ENCODE results near the gene SCTR.

The SCTR gene

GRCh38 chr2:119461811-119462210 is 62.5 kb downstream of the SCTR start:
- no peak for ATAC-seq
- TF ChIP-seq ZNF565 (CRISPR knock-in tag; conservative IDR thresholded peaks at IDR 0.05; ENCODE audit: low read depth) (no peak), ZC3H10 (CRISPR knock-in tag; IDR thresholded peaks at IDR 0.05) (no peak), PPARA (CRISPR knock-in tag; IDR thresholded peaks at IDR 0.05; ENCODE audit: borderline replicate concordance) (no peak), ZNF70 (CRISPR knock-in tag; IDR thresholded peaks at IDR 0.05) (no peak), OSR1 (CRISPR knock-in tag; IDR thresholded peaks at IDR 0.05) (no peak)
- TF ChIP-seq, protein P1, sequence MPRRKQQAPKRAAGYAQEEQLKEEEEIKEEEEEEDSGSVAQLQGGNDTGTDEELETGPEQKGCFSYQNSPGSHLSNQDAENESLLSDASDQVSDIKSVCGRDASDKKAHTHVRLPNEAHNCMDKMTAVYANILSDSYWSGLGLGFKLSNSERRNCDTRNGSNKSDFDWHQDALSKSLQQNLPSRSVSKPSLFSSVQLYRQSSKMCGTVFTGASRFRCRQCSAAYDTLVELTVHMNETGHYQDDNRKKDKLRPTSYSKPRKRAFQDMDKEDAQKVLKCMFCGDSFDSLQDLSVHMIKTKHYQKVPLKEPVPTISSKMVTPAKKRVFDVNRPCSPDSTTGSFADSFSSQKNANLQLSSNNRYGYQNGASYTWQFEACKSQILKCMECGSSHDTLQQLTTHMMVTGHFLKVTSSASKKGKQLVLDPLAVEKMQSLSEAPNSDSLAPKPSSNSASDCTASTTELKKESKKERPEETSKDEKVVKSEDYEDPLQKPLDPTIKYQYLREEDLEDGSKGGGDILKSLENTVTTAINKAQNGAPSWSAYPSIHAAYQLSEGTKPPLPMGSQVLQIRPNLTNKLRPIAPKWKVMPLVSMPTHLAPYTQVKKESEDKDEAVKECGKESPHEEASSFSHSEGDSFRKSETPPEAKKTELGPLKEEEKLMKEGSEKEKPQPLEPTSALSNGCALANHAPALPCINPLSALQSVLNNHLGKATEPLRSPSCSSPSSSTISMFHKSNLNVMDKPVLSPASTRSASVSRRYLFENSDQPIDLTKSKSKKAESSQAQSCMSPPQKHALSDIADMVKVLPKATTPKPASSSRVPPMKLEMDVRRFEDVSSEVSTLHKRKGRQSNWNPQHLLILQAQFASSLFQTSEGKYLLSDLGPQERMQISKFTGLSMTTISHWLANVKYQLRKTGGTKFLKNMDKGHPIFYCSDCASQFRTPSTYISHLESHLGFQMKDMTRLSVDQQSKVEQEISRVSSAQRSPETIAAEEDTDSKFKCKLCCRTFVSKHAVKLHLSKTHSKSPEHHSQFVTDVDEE (CRISPR knock-in tag; IDR thresholded peaks at IDR 0.05): no peak

- TF ChIP-seq RARB (CRISPR knock-in tag; IDR thresholded peaks at IDR 0.05) (no peak), TCF4 (CRISPR knock-in tag; IDR thresholded peaks at IDR 0.05; ENCODE audit: borderline replicate concordance) (no peak), GLIS3 (CRISPR knock-in tag; IDR thresholded peaks at IDR 0.05) (no peak), ZNF8 (CRISPR knock-in tag; IDR thresholded peaks at IDR 0.05) (no peak), PPARA (CRISPR knock-in tag; IDR thresholded peaks at IDR 0.05; ENCODE audit: borderline replicate concordance) (no peak), OSR1 (CRISPR knock-in tag; IDR thresholded peaks at IDR 0.05) (no peak), SNAI2 (CRISPR knock-in tag; IDR thresholded peaks at IDR 0.05) (no peak), ZNF70 (CRISPR knock-in tag; IDR thresholded peaks at IDR 0.05) (no peak)
- TF ChIP-seq, protein P2, sequence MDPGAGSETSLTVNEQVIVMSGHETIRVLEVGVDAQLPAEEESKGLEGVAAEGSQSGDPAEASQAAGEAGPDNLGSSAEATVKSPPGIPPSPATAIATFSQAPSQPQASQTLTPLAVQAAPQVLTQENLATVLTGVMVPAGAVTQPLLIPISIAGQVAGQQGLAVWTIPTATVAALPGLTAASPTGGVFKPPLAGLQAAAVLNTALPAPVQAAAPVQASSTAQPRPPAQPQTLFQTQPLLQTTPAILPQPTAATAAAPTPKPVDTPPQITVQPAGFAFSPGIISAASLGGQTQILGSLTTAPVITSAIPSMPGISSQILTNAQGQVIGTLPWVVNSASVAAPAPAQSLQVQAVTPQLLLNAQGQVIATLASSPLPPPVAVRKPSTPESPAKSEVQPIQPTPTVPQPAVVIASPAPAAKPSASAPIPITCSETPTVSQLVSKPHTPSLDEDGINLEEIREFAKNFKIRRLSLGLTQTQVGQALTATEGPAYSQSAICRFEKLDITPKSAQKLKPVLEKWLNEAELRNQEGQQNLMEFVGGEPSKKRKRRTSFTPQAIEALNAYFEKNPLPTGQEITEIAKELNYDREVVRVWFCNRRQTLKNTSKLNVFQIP (CRISPR knock-in tag; IDR thresholded peaks at IDR 0.05; ENCODE audit: borderline replicate concordance, low read depth): no peak
- ATAC-seq: no peak
Observed at GRCh38 chr2:119460076-119460475, 64.2 kb downstream of the SCTR start.

DNA sequence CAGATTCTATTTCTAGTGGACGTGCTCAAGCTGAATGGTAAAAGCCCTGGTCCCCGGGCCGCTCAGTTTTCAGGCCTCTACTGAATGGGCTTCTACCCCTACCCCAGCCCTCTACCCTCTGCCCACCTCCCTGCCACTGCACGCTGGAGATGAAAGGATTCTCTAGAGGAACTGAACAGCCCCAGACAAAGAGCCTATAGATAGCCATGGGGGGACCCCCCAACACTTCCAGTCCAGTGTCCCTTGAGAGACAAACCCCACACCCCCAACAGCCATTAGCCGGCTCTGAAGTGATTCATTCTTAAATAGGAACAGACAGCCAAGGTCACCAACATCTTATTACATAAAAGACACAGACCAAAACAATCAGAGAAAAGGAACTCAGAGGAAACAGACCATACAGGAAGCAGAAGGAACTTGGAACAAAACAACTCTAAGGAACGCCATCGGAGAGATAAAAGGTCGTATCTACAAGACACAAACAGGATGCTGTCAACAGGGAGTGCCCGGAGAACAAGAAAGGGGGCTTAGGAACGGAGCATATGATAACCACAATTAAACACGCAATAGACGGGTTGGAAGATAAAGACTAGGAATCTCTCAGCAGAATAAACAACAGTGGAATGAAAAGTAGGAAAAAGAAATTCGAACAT is 69.1 kb downstream of the SCTR start:
- TF ChIP-seq ZC3H10 (CRISPR knock-in tag; IDR thresholded peaks at IDR 0.05) (no peak), ZNF8 (CRISPR knock-in tag; IDR thresholded peaks at IDR 0.05) (no peak), ZNF565 (CRISPR knock-in tag; conservative IDR thresholded peaks at IDR 0.05; ENCODE audit: low read depth) (no peak), CSDC2 (CRISPR knock-in tag; IDR thresholded peaks at IDR 0.05) (no peak), ARNTL (CRISPR knock-in tag; IDR thresholded peaks at IDR 0.05; ENCODE audit: borderline replicate concordance, low read depth) (no peak), PPARA (CRISPR knock-in tag; IDR thresholded peaks at IDR 0.05; ENCODE audit: borderline replicate concordance) (no peak), OSR1 (CRISPR knock-in tag; IDR thresholded peaks at IDR 0.05) (no peak), ISL1 (CRISPR knock-in tag; IDR thresholded peaks at IDR 0.05) (no peak), BACH2 (CRISPR knock-in tag; IDR thresholded peaks at IDR 0.05; ENCODE audit: borderline replicate concordance) (no peak), SNAI2 (CRISPR knock-in tag; IDR thresholded peaks at IDR 0.05) (no peak), ZFP3 (CRISPR knock-in tag; IDR thresholded peaks at IDR 0.05) (no peak), ZFP30 (CRISPR knock-in tag; IDR thresholded peaks at IDR 0.05) (no peak), TCF4 (CRISPR knock-in tag; IDR thresholded peaks at IDR 0.05; ENCODE audit: borderline replicate concordance) (no peak), TOX (CRISPR knock-in tag; IDR thresholded peaks at IDR 0.05; ENCODE audit: borderline replicate concordance) (no peak), ZNF70 (CRISPR knock-in tag; IDR thresholded peaks at IDR 0.05) (no peak), GLIS3 (CRISPR knock-in tag; IDR thresholded peaks at IDR 0.05) (no peak)
- TF ChIP-seq, protein P3, sequence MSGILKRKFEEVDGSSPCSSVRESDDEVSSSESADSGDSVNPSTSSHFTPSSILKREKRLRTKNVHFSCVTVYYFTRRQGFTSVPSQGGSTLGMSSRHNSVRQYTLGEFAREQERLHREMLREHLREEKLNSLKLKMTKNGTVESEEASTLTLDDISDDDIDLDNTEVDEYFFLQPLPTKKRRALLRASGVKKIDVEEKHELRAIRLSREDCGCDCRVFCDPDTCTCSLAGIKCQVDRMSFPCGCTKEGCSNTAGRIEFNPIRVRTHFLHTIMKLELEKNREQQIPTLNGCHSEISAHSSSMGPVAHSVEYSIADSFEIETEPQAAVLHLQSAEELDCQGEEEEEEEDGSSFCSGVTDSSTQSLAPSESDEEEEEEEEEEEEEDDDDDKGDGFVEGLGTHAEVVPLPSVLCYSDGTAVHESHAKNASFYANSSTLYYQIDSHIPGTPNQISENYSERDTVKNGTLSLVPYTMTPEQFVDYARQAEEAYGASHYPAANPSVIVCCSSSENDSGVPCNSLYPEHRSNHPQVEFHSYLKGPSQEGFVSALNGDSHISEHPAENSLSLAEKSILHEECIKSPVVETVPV (CRISPR knock-in tag; IDR thresholded peaks at IDR 0.05): no peak
- TF ChIP-seq, protein P4, sequence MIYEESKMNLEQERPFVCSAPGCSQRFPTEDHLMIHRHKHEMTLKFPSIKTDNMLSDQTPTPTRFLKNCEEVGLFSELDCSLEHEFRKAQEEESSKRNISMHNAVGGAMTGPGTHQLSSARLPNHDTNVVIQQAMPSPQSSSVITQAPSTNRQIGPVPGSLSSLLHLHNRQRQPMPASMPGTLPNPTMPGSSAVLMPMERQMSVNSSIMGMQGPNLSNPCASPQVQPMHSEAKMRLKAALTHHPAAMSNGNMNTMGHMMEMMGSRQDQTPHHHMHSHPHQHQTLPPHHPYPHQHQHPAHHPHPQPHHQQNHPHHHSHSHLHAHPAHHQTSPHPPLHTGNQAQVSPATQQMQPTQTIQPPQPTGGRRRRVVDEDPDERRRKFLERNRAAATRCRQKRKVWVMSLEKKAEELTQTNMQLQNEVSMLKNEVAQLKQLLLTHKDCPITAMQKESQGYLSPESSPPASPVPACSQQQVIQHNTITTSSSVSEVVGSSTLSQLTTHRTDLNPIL (CRISPR knock-in tag; IDR thresholded peaks at IDR 0.05; ENCODE audit: low read depth): no peak
- TF ChIP-seq, protein P1 (CRISPR knock-in tag; IDR thresholded peaks at IDR 0.05): no peak
- TF ChIP-seq, protein P5, sequence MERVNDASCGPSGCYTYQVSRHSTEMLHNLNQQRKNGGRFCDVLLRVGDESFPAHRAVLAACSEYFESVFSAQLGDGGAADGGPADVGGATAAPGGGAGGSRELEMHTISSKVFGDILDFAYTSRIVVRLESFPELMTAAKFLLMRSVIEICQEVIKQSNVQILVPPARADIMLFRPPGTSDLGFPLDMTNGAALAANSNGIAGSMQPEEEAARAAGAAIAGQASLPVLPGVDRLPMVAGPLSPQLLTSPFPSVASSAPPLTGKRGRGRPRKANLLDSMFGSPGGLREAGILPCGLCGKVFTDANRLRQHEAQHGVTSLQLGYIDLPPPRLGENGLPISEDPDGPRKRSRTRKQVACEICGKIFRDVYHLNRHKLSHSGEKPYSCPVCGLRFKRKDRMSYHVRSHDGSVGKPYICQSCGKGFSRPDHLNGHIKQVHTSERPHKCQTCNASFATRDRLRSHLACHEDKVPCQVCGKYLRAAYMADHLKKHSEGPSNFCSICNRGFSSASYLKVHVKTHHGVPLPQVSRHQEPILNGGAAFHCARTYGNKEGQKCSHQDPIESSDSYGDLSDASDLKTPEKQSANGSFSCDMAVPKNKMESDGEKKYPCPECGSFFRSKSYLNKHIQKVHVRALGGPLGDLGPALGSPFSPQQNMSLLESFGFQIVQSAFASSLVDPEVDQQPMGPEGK (CRISPR knock-in tag; IDR thresholded peaks at IDR 0.05; ENCODE audit: borderline replicate concordance): no peak
- ATAC-seq: no peak

Data from SK-N-SH treated with all-trans-retinoic acid at 6 μM for 48 hours (cell line).